ENCODE measurements around the gene TMEM127.
"Not testable (repeated sequence)": the region's sequence is repeated elsewhere in the genome, so short reads cannot be mapped to it uniquely, and the experiment has no call there.

Gene TMEM127

DNA sequence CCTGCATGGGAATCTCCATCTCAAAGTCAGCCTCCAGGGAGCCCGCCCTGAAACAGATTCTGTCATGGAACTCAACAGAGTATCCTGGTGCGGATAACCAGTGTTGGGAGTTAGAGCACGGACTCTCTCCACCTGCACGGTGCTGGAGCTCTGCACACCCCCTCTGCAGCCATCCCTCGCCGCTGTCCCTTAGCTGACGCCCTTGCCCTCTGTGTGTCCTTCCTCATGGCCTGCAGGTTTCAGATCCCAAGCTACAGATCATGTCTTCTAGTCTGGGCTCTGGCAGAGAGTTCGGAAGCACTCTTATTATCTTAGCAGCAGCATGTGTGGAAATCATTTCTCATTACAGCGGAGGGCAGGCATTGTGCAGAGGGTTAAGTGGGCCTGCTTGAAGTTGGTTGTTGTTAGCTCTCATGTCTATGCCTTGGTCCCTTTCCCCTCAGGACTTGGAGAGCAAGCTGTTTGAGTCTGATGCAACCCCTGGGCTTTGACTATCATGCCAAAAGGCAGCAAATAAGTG, 26.0 kb downstream of the TMEM127 start:
- peak; percentile 41 for DNase-seq

DNA sequence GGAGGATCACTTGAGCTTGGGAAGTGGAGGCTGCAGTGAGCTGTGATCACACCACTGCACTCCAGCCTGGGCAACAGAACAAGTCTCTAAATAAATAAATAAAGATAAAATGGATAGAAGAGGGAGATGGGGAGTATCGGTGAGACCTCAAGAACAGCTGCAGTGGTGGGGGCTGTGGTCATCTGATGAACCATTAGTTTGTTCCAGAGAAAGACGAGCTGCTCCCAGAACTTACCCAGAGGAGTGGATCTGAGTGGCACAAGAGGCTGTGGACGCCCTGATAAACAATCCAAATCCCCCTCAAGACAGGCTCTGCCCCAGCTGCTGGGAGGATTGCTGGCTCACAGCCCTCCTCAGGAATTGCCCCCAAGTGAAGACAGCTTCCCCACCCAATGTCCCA, 26.7 kb downstream of the TMEM127 start:
- peak; percentile 46 for DNase-seq

DNA sequence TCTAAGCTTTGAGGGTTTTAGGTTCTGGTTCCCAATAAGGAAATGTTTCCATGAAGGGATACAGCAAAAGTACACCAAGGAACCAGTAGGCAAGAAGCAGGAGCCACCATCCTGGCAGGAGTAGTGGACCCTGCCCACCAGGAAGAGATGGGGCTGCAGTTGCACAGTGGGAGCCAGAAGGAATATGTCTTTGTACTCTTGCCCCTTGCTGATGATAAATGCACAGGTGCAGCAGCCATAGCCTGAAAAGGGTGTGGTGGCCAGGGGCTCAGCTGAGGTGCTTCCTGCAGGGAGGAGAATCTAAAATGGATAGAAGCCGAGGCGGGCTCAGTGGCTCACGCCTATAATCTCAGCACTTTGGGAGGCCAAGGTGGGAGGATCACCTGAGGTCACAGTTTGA, 27.5 kb downstream of the TMEM127 start:
- DNase-seq = no peak

DNA sequence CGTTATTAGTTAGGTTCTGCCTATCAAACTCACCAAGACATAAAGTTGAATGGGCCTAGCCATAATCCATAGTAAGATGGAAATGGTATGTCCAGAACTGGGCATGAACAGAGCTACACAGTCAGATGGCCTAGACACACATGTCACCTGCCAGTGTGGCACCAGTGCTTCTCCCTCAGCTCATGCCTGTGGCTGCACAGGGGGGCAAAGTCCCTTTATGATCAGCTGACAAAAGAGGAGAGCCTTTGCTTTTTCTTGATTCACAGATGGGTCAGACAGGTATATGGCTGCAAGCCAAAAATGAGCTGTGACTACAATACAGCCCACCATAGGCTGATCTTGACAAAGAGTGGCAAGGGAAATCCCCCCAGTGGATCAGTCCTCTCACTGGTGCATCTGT, 28.9 kb downstream of the TMEM127 start:
- DNase-seq = no peak

DNA sequence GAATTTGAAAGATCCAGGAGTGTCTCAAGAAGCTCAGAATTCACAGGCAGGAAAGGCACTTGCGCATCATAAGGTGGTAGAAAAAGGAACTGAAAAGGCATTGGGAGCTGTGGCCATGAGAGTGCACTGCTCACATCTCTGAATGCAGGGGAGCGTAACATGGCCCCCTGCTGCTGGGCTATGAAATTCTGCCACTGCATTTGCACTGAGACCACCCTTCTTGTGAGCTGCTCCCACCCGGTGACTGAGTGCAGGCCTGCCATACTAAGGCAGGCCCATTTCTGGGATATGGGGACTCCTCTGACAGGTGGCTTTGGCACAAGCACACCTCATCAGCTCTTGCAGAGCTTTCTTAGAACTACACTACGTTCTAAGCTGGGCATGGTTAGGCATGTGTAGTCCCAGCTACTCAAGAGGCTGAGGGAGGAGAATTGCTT, 31.9 kb downstream of the TMEM127 start:
- no peak for DNase-seq

DNA sequence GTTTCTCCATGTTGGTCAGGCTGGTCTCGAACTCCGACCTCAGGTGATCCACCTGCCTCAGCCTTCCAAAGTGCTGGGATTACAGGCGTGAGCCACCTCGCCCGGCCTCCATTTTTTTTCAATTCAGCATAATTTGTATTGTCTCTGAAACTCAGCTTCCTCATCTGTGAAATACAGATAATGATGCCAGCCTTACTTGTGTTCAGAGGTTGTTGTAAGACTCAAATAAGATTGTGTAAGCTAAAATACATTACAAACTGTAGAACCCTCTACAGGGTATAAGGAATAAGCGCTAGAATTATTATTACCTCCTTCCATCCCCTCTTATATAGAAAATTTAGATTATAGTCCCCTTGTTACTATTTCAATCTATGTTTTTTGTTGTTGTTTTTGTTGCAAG, 32.4 kb downstream of the TMEM127 start:
- no peak for DNase-seq

DNA sequence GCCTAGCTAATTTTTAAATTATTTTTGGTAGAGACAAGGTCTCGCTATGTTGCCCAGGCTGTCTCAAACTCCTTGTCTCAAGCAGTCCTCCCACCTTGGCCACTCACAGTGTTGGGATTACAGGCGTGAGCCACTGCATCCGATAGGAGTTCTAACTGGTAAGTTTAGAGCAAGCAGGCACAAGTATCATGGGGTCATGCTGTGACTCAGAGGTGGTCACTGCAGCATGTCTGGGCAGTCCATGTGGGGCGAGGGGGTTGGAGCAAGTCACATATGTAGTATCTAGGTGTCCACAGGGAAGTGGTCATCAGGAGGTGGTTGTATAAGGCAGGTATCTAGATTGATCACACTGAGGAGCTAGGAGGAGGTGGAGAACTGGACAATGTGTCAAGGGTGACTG, 34.5 kb downstream of the TMEM127 start:
- DNase-seq = no peak

DNA sequence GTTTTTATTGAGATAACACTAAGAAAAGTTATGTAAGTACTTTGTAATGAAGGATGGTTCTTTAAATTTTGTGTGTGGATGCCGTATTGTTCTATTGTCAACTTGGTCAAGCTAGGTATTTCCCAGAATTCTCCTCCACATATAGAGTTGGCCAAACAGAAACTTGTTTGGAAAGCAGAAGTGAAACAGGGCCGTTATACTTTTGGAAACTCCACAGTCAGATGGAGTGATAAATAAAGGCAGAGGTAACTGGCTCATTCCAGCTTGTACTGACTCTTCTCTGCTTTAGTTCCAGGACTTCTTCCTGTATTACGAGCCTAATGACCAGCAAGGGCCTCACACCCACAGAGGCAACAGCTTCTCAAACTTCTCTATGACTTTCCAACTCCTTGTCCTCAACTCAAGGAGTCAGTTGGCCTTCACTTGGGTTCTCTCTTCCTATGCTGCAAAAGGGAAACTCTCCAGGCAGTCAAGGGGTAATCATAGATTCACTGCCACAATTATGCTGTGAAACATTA, 40.7 kb downstream of the TMEM127 start:
- no peak for DNase-seq

DNA sequence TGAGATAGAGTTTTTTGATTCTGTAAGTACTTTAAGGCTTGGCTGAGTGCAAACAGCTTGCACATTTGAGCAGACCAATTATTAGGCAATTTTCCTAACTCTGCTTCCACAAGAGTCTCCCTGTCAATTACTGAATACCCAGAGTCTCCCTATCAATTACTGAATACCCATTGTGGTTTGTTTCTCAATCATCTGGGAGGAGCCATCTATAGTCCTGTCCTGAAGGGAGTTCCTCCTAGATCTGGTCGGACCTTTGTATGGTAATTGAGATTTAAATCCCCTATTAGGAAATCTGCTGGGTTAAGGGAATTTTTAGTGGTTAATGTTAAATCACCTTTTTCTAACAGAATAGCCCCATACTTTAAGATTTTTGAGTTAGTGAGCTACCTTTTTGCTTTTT, 44.7 kb downstream of the TMEM127 start:
- not testable (repeated sequence) for DNase-seq

DNA sequence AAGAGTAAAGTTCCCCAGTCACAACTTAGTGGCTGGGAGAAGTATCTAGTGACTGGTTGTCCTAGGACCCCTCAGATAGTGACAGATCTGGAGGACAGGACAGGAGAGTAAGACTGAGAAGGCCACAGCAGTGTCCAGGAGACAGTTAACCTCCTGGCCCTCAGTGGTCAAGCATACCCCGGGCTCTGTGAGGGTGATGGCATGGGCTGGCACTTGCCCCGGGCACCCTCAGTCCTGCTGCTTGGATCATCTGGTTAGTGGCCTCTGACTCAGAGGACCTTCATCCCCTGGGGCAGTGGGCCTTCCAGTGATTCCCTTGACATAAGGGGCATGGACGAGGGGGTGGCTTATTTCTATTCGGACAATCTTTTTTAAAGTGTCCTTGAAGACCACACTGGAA, 45.8 kb downstream of the TMEM127 start:
- DNase-seq = not testable (repeated sequence)

DNA sequence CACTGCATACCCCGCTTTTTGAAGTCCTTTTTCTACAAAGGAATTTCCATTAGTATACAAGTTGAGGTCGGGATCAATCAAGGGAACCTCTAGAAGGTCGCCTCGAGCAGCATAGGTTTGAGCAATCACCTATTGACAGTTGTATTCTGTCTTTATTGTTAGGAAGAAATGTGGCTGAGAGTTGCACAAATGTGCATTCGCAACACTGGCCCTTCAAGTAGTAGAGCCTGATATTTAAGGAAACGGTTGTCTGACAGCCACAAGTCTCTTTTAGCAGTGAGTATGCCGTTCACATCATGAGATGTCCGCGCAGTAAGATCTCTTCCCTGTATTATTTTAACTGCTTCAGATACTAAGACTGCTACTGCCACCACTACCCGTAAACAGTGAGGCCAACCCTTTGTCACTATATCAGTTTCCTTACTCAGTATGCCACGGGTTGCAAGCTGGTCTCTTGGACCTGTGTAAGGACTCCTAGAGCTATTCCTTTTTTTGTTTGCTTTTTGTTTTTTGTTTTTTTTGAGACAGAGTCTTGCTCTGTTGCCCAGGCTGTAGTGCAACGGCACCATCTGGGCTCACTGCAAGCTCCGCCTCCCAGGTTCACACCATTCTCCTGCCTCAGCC, 47.2 kb downstream of the TMEM127 start:
- no peak for DNase-seq

DNA sequence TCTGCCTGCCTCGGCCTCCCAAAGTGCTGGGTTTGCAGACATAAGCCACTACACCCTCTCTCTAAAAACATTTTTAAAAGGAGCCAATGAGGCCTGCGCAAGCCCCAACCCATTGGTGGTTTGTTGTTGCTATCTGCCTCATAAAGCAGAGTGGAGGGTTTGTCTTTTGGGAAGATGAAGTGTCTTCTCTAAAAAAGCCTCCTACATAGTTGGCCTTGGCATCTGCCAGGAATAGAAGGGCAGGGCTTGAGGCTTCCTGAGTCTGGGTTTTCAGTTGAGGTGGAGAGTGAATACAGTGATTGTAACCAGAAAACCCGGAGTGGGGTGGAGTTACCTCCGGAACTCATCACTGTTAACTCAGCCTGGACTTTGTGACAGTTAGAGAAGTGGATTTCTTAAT, 51.2 kb downstream of the TMEM127 start:
- no peak for DNase-seq

DNA sequence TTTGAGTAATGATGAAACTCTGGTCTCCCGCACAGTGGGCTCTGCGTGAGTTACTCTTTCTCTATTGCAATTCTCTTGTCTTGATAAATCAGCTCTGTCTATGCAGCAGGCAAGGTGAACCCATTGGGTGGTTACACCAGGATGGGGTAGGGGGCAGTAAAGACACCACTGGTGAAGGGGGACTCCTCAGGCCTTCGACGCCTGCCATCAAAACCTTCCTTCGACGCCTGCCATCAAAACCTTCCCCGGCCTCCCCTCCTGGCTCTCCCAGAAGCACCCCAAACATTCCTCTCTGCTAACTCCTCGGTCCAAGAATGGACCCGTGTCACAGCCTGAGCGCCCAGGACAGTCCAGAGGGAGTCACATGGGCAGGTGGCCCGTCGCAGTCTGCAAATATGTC, 52.4 kb downstream of the TMEM127 start:
- DNase-seq = no peak

DNA sequence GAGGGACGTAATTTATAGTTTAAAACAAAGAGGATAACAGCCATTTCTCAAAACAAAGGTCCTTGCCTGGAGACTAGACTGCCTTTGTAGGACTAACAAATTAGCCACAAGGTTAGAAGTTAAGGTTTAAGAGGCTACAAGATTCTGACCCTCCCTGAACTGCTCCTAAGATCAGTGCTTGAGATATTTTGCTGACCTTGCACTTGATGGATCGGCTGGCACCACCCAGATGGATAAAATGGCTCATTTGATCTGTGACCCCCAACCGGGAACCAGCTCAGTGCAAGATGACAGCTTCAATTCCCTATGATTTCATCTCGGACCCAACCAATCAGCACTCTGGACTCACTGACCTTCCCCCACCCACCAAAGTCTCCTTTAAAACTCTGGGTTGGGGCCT, 53.5 kb downstream of the TMEM127 start:
- no peak for DNase-seq

DNA sequence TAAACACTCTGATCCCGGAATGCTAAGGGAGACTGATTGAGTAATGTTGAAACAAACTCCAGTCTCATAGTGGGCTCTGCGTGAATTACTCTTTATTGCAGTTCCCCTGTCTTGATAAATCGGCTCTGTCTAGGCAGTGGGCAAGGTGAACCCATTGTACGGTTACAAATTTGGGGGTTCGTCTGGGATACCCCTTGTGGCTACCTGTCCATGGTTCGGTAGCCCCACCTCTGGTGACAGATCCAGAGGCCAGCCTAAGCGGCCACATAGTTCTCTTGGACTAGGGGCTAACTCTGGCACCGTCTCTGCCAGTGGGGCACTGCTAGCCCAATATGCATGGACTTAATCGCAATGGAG, 56.1 kb downstream of the TMEM127 start:
- no peak for DNase-seq

DNA sequence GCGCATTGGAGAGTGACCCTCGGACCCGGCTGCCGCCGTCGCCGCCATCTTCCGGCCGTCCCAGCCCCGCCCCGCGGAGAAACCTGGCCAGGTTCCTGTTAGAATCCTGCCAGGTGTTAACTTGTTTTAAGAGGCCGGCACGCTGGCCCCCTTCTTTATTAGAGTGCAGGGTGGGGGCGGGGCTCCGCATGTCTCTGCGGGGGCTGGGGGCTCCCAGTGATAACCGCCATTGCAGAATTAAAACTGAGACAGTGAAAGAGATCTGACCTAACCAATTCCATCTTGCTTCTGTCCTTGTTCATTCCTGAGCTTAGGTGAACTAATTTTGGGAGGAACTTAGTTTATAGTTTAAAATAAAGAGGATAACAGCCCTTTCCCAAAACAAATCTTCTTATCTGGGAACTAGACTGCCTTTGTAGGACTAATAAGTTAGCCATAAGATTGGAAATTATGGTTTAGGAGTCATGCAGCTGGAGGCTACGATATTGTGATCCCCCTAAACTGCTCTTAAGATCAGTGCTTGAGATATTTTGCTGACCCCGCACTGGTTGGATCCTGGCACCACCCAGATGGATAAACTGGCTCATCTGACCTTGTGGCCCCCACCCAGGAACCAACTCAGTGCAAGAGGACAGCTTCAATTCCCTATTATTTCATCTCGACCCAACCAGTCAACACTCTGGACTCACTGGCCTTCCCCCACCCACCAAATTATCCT, 56.6 kb downstream of the TMEM127 start:
- DNase-seq = peak; percentile 86

DNA sequence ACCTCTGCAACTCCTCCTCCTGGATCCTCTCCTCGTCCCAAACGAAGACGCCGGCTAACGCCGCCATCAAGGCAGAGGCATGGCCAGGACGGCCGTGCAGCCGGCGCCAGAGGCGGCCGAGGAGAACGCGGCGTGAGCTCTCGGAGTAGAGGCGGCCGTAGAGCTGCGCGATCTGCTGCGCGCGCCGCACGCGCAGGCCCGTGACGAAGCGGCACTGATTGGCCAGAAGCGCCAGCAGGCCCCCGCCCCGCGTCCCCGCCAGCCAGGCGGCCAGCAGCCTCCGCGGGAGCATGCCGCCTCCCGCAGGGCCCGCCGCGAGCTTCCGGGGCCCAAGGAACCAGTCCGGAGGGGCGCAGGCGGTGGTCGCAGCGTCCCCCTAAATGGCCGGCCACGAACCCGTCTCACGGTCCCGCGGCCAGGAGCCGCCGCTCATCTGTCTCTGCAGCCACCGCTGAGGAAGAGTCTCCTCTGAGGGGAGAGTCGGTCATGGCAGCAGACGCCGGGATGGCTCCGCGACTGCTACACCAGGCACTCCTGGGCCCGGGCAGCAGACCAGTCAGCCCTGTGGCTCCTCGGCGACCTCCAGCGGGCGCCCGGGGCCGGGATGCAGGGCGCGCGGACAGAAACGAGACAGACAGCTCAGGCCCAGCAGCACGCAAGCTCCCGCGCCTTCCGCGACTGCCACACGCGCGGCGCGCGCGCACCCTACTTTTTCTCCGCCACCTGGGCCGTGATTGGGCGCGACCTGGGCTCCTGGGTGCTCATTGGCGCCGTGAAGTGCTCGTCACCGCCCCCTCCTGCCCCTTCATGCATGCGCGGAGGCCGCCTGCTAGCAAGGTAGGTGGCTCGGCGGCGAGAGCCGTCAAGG, 57.4 kb downstream of the TMEM127 start, which contains the start of gene STARD7:
STARD7 (minus strand) TSS at position 685 of the 868 bp plus-strand sequence; CDS start at position 292, 393 bp downstream.
- DNase-seq = peak; percentile 96

DNA sequence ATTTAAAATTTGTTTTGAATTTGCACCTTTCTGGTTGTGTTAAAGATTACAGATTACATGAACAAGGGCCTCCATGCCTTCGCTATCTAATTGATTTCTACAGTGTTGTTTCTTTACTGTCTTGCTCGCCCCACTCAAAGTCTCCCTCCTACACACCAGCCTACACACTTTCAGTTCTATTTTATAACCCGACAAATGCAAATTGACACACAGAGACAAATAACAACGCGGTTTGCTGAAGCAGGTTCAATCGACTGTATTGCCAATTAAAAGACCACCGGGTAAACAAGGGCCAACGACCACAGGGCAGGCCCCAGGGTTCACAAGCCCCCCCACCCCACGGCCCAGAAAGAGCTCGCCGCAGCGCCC, 58.0 kb downstream of the TMEM127 start:
- DNase-seq = no peak

DNA sequence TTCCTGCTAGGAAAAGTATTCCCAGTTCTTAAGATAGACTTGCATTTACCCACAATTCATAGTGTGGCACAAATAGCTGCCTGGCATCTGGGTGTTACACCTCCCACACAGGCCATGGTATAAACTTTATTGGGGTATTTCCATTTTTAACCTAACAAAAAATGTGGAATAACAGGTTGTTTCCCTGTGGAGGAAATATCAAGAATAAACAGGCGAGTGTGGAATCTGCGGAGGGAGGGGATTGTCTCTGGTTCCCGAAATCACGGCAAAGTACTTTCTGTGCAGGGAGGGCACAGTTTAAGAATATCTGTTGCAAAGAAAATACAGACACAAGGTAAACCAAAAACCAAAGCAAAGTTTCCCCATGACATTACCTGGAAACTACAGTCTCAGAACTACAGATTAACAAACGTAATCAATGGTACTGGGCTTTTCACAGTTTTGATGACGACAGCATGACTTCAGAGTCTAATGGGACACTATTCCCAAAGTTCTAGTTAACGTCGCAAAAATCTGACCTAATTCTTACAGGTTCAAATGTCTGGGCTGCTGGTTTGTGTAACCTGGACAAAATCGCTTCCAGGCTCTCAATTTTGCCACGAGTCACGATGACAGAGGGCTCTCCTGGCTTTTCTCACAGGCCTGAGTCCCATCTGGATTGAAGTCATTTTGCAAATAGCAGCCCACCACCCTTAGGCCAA, 58.6 kb downstream of the TMEM127 start:
- no peak for DNase-seq

DNA sequence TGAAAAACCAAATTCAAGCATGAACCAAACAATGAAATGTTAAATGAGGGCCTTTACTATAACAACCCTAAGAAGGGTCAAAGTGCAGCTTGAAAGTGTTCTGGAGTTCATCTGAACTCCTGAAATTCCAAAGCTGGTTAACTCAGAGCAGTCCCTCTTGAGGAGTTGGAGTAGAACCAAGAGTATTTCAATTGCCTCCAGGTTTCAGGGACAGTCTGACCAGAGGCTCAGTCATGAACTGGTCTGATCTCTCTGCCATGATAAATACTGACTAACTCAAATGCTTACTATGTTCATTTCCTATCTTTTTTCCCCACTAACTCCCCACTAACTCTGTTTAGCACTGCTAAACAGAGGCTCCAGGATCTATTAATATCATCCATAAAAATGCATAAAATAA, 59.9 kb downstream of the TMEM127 start:
- no peak for DNase-seq

DNA sequence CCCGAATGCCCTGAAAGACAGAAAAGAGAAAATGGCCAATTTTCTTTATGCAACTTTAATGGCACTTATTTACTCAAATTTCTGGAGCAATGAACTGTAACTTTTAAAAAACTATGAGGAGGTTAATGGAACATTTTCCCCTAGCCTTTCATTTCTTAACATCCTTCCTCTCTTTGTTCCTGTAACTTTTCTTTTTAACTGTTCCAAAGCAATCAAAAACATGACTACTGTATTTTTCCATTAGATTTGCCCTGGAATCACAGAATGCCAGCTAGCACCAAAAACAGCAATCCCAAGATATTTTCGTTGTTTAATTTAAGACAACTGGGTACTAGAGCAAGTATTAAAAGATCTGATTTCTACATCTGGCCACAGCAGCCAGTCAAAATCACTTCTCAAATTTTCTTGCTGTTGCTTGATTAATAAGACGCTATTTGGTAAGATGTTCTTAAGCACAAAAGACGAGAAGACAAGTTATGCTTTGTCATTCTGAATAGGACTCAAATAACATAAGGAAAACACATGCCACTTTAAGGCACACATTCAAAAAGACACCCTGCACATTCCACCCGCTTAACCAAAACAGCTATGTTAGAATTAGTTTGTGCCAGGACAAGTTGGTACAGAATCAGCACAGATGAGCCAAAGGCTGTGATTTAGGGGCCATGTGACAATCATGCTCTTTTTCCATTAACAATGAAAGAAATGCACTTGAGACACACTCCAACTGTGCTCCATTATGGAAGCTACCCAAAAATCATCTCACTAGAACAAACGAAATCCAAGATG, 60.8 kb downstream of the TMEM127 start:
- DNase-seq = peak; percentile 42

Measured in DMS79 treated with DMSO at 0.1 percent for 48 hours (cell line).